Smooth muscle cell (in vitro differentiated cells): Measurements from ENCODE around the gene RUSF1. TPM values are rescaled to one million over a fixed set of nuclear protein-coding genes. Genes with fewer than 3 reads are reported as not detected.
"Not testable (repeated sequence)": the region's sequence is repeated elsewhere in the genome, so short reads cannot be mapped to it uniquely, and the experiment has no call there.

ENCODE experiments used
- DNase-seq: peaks from one replicate; lab custom pipeline; 2025; ENCODE audit not compliant: unreplicated experiment; lab: John Stamatoyannopoulos, UW
- H2AFZ ChIP-seq: fragments of 200-600 bp; sonication (generic); 2 replicates; pipeline ENCODE4 v1.6.0; 2016; ENCODE audit warnings: antibody characterized with exemption, low read depth, mild to moderate bottlenecking
- H3F3A ChIP-seq: fragments of 200-600 bp; sonication (generic); 2 replicates; pipeline ENCODE4 v1.6.0; 2017; ENCODE audit warnings: antibody characterized with exemption, low read depth
- H3K27ac ChIP-seq: fragments of 200-600 bp; sonication (generic); 2 replicates; pipeline ENCODE4 v1.5.1; 2016; ENCODE audit warnings: low read depth, mild to moderate bottlenecking
- H3K27me3 ChIP-seq: fragments of 200-600 bp; sonication (generic); 2 replicates; pipeline ENCODE4 v1.6.1; 2016; ENCODE audit warnings: low read depth, mild to moderate bottlenecking
- H3K36me3 ChIP-seq: fragments of 200-600 bp; sonication (generic); 2 replicates; pipeline ENCODE4 v1.5.1; 2016; ENCODE audit warnings: low read depth
- H3K4me1 ChIP-seq: fragments of 200-600 bp; sonication (generic); 2 replicates; pipeline ENCODE4 v1.5.1; 2016; ENCODE audit warnings: low read depth
- H3K4me2 ChIP-seq: fragments of 200-600 bp; sonication (generic); 2 replicates; pipeline ENCODE4 v1.6.0; 2016; ENCODE audit warnings: mild to moderate bottlenecking
- H3K4me3 ChIP-seq: fragments of 200-600 bp; sonication (generic); 2 replicates; pipeline ENCODE4 v1.5.1; 2016; ENCODE audit warnings: mild to moderate bottlenecking
- H3K79me2 ChIP-seq: fragments of 200-600 bp; sonication (generic); 2 replicates; pipeline ENCODE4 v1.6.0; 2016; ENCODE audit warnings: low read depth, mild to moderate bottlenecking
- H3K9ac ChIP-seq: fragments of 200-600 bp; sonication (generic); 2 replicates; pipeline ENCODE4 v1.6.0; 2016; ENCODE audit warnings: low read depth
- H3K9me3 ChIP-seq: fragments of 200-600 bp; sonication (generic); replicated peaks from 2 replicates; pipeline ENCODE4 v1.5.1; 2016; ENCODE audit warnings: low read depth
- H4K20me1 ChIP-seq: fragments of 200-600 bp; sonication (generic); 2 replicates; pipeline ENCODE4 v1.6.0; 2016; ENCODE audit warnings: low read depth
- CTCF ChIP-seq: fragments of 200-600 bp; sonication (generic); IDR thresholded peaks from 2 replicates; pipeline ENCODE4 v1.5.1; 2017; ENCODE audit warnings: borderline replicate concordance, mild to moderate bottlenecking, antibody characterized with exemption; ENCODE audit not compliant: insufficient read depth, poor library complexity, severe bottlenecking
- WGBS: methylation state at CpG from one replicate; pipeline ENCODE4 v1.1.7; 2016; ENCODE audit warnings: low lambda C conversion rate; 5-methylcytosine and 5-hydroxymethylcytosine counted together
- polyA plus RNA-seq: library from polyadenylated mRNA; unstranded; fragments of >200 nt; fragmentation: Nextera tagmentation; extraction: Ambion mirVana; gene quantifications from 2 replicates; pipeline ENCODE4 v1.2.1, GENCODE V29; 2016
- total RNA-seq: library from RNA; depleted of rRNA; stranded (reverse); fragments of >200 nt; gene quantifications from 2 replicates; pipeline ENCODE4 v1.2.3, GENCODE V29; 2014

The RUSF1 gene
- total and polyA plus RNA-seq, 2 experiments from 2014 or later: 55.9 to 72.1 TPM

- H3K4me3 ChIP-seq: no peak overlapping the region
- no peak for DNase-seq
- H3K9me3 ChIP-seq: no peaks in the 10 kb centered on the region
- no peak overlapping the region for H3K4me2 ChIP-seq
- peaks cover 32% of the 10 kb centered on the region for H3K27me3 ChIP-seq
- no peaks in the 10 kb centered on the region for H3K79me2 ChIP-seq
- no peak overlapping the region for H3K27ac ChIP-seq
- H4K20me1 ChIP-seq: peaks cover 6% of the 10 kb centered on the region
- no peak for TF ChIP-seq CTCF
- no peaks in the 10 kb centered on the region for H3F3A ChIP-seq
- H3K4me1 ChIP-seq: peaks cover 8% of the 10 kb centered on the region
- WGBS: 98% methylated on average over 5 of the region's 5 CpGs
- no peak overlapping the region for H2AFZ ChIP-seq
- no peaks in the 10 kb centered on the region for H3K36me3 ChIP-seq
- H3K9ac ChIP-seq: no peak overlapping the region
Measured at GRCh38 chr16:31486045-31486444, 22.1 kb downstream of the RUSF1 start.

GRCh38 chr16:31485571-31485970 lies 22.6 kb downstream of the RUSF1 start:
- Histone ChIP-seq H3K27me3 (peaks cover 32% of the 10 kb centered on the region), H3K27ac (no peak overlapping the region), H3K9ac (no peak overlapping the region), H2AFZ (no peak overlapping the region), H3K36me3 (no peaks in the 10 kb centered on the region), H3F3A (no peaks in the 10 kb centered on the region), H3K79me2 (no peaks in the 10 kb centered on the region), H3K9me3 (no peaks in the 10 kb centered on the region), H4K20me1 (peaks cover 6% of the 10 kb centered on the region), H3K4me1 (peaks cover 8% of the 10 kb centered on the region), H3K4me2 (no peak overlapping the region), H3K4me3 (no peak overlapping the region)
- 94% methylated on average over 17 of the region's 17 CpGs for WGBS
- DNase-seq: no peak
- no peak for TF ChIP-seq CTCF

GRCh38 chr16:31484491-31485171 lies 23.6 kb downstream of the RUSF1 start:
- DNase-seq: no peak
- H2AFZ ChIP-seq: no peak overlapping the region
- WGBS: 39% methylated on average over 13 of the region's 14 CpGs

GRCh38 chr16:31484048-31484447 lies 24.1 kb downstream of the RUSF1 start:
- H3K4me1 ChIP-seq, H2AFZ ChIP-seq, DNase-seq, H3K9me3 ChIP-seq, H3K9ac ChIP-seq, H3F3A ChIP-seq, H3K79me2 ChIP-seq, H3K4me3 ChIP-seq, H4K20me1 ChIP-seq, H3K4me2 ChIP-seq, H3K27ac ChIP-seq, H3K36me3 ChIP-seq: not testable (repeated sequence)
- WGBS: 89% methylated on average over 4 of the region's 4 CpGs
- peaks cover 32% of the 10 kb centered on the region for H3K27me3 ChIP-seq

More at GRCh38 chr16:31484491-31485171, 23.6 kb downstream of the RUSF1 start:
- Histone ChIP-seq H3K9me3 (no peaks in the 10 kb centered on the region), H3K9ac (no peak overlapping the region), H3K4me2 (peak overlapping the region; percentile 22), H4K20me1 (peaks cover 5% of the 10 kb centered on the region), H3K4me3 (no peak overlapping the region), H3K27me3 (peaks cover 32% of the 10 kb centered on the region), H3K36me3 (no peaks in the 10 kb centered on the region), H3K4me1 (peaks cover 8% of the 10 kb centered on the region), H3K79me2 (no peaks in the 10 kb centered on the region), H3K27ac (no peak overlapping the region), H3F3A (peaks cover 3% of the 10 kb centered on the region)
- TF ChIP-seq CTCF: no peak
